T47D (cell line): ENCODE measurements around the gene LRRC7.
"Not testable (repeated sequence)": the region's sequence is repeated elsewhere in the genome, so short reads cannot be mapped to it uniquely, and the experiment has no call there.

Experiments used
- DNase-seq, 2 experiments: peaks; one replicate each; pipeline versions ENCODE4 v3.0.0 to v3.0.0-alpha.2; 2011 to 2012; ENCODE audit warnings: low read depth in 1 of 2, low spot score in 1 of 2
- JUND ChIP-seq: IDR thresholded peaks from 2 replicates; pipeline ENCODE4 v1.6.1; 2012; ENCODE audit warnings: low read depth
- in situ Hi-C: cut with HindIII; loops from 2 replicates; pipeline ENCODE4 v1.10.0; 2016; ENCODE audit warnings: low sequenced_read_pairs, low pct_unique_long_range_greater_than_20kb

Gene LRRC7

DNA sequence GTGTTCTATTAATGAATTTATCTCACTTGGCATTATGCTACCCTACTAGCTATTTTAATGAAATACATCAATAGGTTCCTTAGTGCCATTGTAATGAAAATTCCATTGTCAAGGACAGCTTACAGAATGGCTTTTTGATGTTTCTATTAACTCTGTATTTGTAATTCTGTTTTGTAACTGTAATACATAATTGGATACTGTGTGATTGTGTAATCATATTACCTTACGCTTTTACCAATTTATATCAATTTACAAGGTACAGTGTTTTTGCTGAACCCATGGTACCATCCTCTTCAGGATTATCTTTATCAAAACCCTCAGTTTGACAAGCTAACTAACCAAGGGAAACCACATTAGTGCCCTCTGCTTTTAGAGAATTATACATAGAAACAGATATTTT is 277.9 kb downstream of the LRRC7 start:
- in situ Hi-C loops, result no loop called here
- TF ChIP-seq JUND, result no peak
- DNase-seq, result no peak

DNA sequence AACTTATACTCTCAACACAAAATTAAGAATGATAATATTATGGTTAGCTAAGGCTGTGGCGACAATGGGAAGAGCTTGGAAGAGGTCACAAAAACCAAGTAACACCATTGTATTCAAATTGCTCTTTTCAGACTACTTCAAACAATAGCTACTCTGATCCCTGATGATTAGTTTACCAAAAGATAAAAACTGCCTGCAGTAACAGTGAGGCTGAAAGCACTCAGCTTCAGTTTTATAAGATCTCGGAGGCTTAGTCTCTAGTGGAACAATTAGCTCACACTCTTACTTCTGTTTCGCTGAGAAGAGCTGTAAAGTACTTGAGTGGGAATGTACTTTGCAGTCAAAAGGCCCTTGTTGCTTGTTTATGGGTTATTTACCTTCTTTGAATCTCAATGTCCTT is 278.5 kb downstream of the LRRC7 start:
- TF ChIP-seq JUND, result no peak
- in situ Hi-C loops, result no loop called here
- DNase-seq, result no peak

DNA sequence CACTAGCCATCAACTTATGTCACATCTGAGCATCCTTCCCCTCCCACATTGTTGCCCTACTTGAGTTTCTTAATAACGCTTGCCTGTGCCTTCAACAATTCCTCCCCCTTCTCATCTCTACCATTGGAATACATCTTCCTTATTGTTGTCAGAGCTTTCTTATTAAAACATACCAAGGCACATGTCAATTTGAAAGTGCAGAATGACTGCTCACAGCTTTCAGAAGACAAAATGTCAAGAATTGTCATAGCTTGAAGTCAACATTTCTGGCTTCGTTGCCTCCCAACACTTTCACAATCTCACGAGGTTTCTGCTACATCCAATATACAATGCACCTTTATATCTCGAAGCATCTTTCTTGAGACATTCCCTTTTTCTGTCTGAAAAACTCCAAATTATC is 279.9 kb downstream of the LRRC7 start:
- in situ Hi-C loops, result no loop called here
- TF ChIP-seq JUND, result no peak
- DNase-seq, result no peak

- TF ChIP-seq JUND, result no peak
- no peak for DNase-seq
- in situ Hi-C loops, result no loop called here
Observed at GRCh38 chr1:69852151-69852550, 284.4 kb downstream of the LRRC7 start.

GRCh38 chr1:69852706-69853105 is 285.0 kb downstream of the LRRC7 start:
- TF ChIP-seq JUND, result no peak
- no peak for DNase-seq
- in situ Hi-C loops, result no loop called here

DNA sequence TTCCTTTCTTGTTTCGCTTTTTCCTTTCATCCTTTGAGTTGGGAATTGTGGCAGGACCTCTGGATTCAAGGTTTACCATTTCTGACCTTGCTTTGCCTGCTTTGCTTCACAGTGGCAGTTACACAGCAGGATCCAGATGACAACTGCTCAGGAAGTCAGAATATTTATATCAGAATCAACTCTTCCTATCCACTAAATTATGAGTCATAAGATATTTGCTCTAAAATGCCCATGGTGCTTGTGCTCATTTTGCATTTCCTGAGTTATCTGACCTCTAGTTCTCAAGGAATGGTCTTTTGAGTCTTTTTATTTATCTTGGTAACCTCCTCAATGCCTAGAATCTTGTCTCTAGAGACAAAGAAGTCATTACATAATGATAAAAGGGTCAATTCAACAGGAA is 290.8 kb downstream of the LRRC7 start:
- DNase-seq, result no peak
- in situ Hi-C loops, result no loop called here
- no peak for TF ChIP-seq JUND

- DNase-seq, result peak in 1 of 2 experiments; percentile 2
- in situ Hi-C loops, result no loop called here
- no peak for TF ChIP-seq JUND
Observed at GRCh38 chr1:69861641-69862040, 293.9 kb downstream of the LRRC7 start.

DNA sequence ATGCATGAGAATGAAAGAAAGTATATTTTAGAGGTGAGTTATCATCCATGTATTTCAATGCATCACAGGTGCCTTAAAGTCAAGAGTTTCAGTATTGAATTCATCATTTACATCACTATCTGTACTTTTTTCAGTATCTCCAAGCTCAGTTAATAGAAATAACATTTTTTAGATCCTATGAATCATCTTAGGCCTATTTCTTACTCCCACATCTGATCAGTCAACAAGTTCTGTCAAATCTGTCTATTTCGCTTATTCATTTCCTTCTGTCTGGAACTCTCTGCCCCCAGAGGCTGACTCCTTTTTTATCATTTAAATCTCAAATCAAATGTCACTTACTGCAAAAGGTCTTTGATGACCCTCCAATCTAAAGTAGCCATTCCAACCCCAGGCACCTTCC is 295.2 kb downstream of the LRRC7 start:
- no peak for TF ChIP-seq JUND
- in situ Hi-C loops, result no loop called here
- DNase-seq, result no peak

DNA sequence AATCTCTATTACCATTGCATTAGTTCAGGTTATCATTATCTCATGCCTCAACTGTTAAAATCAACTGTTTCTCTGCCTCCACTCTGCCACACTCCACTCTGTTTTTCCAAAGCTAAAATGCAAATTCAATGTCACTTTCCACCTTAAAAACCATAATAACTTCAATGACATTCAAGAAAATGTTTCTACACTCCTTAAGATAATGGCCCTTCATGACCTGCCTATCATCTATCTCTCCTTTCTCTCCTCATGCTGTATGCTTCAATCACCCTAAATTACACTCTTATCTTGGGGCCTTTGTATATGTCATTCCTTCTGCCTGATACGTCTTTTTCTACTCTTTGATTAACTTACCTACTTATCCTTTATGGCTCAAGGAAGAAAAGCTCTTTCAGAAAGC is 296.0 kb downstream of the LRRC7 start:
- no peak for DNase-seq
- in situ Hi-C loops, result no loop called here
- TF ChIP-seq JUND, result no peak

DNA sequence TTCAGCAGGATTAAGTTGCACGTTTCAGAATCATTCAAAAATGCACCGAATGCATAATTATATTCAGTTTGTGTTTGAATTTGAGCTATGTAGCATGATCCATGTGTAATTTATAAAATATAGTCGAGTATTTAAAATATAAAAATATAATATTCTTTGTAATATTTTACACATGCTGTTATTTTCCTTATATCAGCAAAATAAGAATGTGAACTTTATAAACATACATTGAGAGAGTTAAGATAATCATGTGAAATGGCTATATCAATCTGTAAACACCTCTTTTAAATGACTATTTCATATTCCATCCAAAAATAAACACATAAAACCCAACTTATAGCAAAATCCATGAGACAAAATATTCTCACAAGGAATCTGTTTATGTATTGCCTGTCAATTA is 303.7 kb downstream of the LRRC7 start:
- no peak for TF ChIP-seq JUND
- in situ Hi-C loops, result no loop called here
- no peak for DNase-seq

GRCh38 chr1:69878338-69878737 is 310.6 kb downstream of the LRRC7 start:
- no peak for DNase-seq
- no peak for TF ChIP-seq JUND
- in situ Hi-C loops, result no loop called here

GRCh38 chr1:69888016-69888415 is 320.3 kb downstream of the LRRC7 start:
- DNase-seq, in situ Hi-C loops: not testable (repeated sequence)

- DNase-seq, result peak in 1 of 2 experiments; percentile 1
- TF ChIP-seq JUND, result no peak
- in situ Hi-C loops, result no loop called here
Observed at GRCh38 chr1:69888657-69889056, 320.9 kb downstream of the LRRC7 start.

DNA sequence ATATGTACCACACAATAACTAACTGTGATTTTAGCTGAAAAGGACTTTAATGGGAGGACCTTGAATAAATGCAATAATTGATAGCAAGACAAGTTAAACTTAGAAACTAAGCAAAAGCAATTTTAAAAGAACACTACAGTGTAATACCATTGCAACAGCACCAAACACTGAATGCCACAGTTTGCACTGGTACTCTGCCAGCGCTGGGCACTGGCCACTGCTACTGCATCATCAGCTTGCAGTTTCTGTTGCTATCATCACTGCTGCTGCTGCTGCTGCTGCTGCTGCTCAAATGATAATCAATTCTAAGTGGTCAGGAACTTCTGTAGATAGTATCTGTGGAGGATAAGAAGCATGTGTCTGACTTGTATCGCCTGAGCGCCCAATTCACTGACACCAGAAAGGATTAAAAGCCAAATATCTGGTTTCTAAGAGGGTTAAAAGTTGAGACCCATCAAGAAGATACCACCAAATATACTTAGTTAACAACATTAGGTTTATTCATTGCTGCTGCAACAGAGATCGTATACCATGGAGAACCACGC is 330.8 kb downstream of the LRRC7 start:
- DNase-seq, result no peak
- in situ Hi-C loops, result no loop called here
- no peak for TF ChIP-seq JUND

DNA sequence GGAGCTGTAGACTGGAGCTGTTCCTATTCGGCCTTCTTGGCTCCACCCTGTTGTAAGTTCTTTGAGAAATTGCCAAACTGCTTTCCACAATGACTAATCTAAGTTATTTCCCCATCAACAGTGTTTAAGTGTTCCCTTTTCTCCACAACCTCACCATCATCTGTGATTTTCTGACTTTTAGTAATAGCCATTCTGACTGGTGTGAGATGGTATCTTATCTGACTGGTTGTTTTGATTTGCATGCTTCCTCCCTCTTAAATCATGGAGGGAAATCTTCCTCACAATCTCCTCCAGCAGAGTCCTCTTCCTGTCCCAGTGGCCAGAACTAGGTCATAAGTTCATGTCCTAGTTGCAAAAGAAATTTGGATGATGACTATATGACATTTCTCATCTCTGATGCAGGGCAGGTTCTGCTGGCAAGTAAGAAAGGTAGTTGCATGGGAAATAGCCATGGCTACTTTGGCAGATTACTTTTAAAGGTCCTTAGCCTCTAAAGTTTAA is 343.6 kb downstream of the LRRC7 start:
- DNase-seq, result no peak
- in situ Hi-C loops, result no loop called here
- TF ChIP-seq JUND, result no peak
